Stimulated activated CD8-positive, alpha-beta memory T cell treated with anti-CD3 and anti-CD28 coated beads, Interleukin-15, amount 100 ng/mL, for 4 hours (primary cell): ENCODE measurements around the gene CFDP1.

ENCODE experiments used
- DNase-seq, 2 donors: peaks; one replicate each; pipeline ENCODE4 v3.0.0-alpha.2; 2020; ENCODE audit warnings: low read depth in 2 of 2

CFDP1 gene

DNA sequence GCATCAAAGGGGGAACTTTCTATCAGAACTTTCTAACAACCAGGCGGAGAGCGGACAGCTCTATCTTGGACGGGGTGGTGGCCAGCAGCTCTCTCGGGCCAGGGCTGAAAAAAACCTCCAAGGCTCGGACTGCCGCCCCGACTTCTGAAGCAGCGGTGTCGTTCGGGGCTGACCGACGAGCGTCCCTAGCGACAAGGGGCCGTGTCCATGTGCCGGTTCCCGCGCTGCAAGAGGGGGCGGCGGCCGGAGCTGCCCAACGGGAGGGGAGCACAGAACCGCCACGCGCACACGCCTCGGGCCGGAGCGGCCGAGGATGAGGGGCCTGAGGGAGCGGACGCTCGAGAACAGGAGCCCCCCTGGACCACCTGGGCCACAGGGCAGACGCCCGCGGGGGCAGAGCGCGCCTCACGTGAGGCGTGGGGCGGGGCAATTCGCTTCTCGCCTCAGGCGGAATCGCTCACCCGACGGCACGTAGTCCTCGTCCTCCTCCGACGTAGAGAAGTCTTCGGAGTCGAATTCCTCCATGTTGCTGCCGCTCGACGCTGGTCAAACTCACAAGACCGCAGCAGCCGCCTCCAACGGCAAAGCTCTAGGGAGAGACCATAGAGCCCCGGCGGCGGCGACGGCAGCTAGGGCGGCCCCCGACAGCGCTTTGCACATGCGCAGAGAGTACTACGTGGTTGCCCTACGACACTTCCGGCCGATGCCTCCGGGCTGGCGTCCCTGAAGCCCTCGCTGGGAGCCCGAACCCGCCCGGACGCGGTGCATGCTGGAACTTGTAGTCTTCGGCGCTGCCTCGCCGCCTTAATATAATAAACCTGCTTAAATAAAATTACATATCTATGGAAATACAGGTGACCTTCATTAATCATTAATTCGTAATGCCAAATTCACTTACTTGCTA lies at the start of gene CFDP1:
CFDP1 (minus strand) TSS at position 676 of the 904 bp plus-strand sequence; CDS start at position 525, 151 bp downstream.
- peak; percentile 86 to 94 for DNase-seq

DNA sequence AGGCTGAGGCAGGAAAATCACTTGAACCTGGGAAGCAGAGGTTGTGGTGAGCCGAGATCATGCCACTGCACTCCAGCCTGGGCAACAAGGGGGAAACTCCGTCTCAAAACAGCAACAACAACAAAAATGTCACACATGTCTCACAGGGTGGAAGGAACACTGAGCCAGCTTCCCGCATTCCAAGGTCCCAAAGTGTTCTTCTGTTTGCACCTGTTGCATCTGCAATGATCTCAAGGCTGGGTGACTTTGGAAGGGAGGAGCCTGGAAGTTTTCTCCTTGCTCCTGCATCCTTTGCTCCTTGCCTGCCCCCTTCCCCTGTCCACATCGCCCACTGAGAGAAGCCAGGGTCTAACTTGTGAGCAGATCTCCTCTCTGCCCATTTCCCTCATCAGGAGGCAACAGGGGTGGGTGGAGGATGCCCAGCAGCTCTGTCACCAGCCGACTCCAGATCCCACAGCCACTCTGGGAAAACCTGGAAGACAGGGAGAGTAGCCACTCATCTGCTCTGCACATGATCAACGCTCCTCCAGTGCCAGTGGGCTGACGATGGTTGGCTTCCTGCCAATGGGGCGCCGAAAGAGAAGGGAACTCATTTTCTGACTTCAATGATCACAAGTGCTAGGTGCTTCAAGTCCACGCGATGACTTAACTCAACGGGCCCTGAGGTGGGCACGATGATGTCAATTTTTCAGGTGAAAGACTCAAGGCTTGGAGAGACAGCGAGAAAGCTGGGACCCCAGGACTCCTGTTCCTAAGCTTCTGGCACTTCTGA lies 49.3 kb upstream of the CFDP1 start:
- DNase-seq = no peak

DNA sequence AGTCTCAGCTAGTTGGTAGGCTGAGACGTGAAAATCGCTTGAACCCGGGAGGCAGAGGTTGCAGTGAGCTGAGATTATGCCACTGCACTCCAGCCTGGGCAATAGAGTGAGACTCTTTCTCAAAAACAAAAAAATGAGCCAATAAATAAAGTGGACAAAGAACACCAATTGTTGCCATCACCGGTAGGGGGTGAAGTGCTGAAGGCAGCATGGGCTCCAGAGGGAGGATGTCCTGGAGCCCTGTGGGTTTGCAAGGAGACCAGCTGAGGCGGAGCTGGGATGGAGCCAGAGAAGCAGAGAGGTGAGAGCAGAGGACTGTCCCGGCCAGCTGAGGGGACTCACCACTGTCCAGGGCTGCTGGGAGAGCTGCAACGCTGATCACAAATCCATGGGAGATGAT lies 48.2 kb upstream of the CFDP1 start:
- no peak for DNase-seq

DNA sequence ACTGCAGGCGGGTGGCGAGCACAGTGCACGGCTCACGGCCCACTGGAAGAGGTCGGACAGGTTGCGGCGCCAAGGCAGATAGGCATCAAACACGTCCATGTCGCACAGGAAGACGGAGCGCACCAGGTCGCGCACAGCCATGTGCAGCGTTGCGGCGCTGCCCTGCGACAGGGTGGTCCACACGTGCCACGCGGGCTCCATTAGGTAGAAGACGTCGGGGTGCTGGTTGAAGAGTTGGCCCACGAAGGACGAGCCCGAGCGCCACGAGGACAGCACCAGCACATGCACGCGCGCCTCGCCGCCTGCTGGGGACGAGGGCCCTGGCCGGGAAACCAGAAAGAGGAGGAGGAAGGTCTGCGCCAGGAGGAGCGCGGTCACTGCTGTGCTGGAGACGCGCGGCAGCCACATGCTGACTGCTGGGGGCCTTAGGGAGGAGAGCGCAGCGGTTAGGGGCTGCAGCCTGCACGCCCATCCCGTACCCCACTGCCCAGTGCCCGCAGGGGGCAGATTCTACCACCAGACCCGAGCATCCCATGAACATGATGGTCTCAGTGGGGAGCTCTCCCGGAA lies 46.2 kb upstream of the CFDP1 start:
- no peak for DNase-seq

DNA sequence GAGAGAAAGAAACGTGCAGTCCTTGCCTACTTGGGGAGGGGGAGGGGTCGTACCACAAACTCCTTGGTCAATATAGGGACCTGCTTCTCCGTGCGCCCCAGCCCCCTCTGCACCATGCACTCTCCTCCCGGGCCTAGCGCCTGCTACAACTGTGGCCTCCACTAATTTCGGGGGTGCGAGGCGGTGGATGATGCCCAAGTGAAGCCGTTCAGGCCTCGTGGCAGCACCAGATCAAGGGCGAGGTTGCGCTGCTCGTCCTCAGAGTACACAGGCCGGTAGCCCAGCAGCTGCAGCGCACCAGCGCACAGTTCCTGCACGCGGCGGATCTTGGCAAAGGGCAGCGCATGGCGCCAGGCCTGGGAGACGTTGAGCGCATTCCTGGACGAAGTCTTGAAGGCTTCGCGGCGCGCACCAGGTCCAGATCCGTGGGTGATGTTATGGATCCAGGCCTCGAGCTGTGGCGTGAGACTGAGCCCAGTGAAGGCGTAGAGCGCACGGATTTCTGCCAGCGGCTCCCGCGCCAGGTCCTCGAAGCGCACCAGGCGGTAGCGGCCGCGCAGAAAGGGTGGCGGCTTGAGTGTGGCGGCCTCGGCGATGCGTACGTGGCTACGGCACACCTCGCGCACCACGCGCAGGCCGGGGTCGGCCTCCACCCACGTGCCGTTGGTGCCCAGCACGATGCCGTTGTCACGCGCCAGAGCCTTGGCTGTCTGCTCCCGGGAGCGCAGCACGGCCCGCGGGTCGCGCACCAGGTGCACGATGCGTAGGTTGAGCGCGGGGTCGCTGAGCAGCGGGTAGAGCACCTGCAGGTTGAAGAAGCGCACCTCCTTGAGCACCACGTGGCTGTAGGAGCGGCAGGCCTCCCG lies 45.4 kb upstream of the CFDP1 start:
- DNase-seq = no peak

DNA sequence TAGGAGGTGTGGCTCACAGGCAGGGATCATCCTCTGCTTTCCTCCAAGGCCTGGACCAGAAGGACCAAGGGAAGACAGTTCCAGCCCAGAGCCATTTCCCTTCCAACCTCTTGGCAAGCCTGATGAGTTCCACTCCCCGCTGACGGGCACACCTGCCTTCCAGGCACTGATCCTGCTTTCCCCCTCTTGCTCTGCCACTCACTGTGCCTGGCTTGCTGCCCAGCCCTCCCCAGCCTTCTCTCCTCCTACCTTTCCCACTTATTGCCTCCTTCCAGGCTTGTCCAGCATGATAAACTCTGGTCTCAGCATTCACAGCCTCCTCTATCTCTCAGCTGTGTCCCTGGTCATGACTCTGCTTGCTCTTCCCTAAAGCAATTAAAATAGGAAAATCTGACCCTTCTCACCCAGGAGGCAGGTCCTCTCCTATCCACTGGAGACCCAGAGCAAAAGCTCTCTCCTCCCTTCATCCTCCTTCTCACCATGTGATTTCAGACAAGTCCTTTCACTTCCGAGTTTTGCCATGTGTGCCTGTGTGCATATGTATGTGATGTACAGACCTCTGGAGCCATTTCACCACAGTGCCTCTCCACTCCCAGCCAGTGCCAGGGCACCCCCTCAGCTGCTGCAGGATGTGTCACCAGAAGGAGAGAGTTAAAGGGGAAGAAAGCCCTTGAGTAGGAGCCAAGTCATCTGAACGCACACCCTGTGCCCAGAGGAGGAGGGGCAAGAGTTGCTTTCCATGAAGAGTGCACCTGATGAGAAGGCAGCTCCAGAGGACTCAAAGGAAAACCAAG lies 44.6 kb upstream of the CFDP1 start:
- no peak for DNase-seq

DNA sequence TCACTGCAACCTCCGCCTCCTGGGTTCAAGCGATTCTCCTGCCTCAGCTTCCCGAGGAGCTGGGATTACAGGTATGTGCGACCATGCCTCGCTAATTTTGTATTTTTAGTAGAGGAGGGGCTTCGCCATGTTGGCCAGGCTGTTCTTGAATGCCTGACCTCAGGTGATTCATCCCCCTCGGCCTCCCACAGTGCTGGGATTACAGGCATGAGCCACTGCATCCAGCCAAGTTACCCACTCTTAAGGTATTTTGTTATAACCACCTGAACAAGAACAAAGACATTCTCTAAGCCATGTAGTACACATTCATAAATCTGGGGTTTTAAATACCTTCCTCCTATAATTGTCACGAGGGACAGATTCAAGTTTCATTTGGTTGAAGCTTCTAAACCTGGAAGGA lies 43.5 kb upstream of the CFDP1 start:
- DNase-seq = no peak

DNA sequence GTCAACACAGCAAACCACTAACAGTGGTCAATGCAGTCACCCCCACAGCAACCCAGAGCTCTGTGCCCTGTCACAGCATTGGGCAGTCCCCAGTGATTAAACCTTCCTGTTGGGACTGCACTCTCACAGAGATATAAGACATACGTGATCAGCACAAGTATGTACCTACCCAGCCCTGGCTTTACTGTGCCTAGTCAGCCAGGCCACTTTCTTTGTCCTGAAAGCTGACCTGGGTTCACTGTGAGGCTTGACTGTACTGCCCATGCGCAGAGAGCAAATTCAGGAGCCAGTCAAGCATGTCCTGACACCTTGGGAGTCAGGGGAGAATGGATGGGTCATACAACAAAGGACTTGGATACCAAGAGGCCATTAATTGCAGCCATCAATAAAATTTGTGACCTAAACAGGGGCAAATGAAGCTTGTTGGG lies 42.1 kb upstream of the CFDP1 start:
- DNase-seq = no peak

DNA sequence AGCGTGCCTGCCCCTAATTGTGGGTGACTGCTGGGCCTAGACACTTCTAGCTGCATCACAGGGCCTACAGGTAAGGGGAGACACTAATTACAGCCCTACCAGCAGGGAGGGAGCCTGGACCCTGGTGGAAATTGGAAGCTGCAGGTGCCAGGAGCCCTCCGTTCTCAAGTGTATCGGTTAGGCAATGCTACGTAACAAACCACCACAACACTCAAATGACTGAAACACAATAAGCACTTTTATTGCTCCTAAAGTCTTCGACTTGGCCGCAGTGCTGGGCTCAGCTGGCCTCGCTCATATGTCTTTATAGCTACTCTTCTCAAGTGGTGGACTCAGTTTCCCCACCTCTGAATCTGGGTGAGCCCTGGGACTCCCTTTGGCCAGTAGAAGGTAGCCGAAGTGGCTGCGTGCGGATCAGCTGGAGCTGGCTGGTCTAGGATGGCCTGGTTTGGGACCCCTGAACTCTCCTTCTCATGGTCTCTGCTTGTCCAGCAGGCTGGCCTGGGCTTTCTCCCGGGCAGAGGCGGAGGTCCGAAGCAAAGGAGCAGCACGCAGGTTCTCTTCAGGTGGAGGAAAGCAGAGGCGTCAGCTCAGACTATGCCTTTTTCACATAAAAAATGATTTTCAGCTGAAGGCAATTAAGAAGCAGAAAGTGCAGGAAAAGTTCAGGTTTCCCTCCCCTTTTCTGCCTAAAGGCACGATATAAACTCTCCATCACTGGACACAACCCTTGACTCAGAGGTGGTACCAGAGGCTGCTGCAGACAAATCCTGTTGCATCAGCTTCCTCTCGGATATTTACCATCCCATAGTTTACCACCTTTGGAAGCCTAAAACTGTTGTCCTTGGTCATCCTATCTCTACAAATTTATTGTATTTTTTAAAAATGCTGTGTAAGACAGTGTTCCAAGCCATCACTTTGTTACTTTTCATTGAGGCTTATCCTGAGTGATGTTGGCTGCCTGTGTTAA lies 39.9 kb upstream of the CFDP1 start:
- DNase-seq = no peak

DNA sequence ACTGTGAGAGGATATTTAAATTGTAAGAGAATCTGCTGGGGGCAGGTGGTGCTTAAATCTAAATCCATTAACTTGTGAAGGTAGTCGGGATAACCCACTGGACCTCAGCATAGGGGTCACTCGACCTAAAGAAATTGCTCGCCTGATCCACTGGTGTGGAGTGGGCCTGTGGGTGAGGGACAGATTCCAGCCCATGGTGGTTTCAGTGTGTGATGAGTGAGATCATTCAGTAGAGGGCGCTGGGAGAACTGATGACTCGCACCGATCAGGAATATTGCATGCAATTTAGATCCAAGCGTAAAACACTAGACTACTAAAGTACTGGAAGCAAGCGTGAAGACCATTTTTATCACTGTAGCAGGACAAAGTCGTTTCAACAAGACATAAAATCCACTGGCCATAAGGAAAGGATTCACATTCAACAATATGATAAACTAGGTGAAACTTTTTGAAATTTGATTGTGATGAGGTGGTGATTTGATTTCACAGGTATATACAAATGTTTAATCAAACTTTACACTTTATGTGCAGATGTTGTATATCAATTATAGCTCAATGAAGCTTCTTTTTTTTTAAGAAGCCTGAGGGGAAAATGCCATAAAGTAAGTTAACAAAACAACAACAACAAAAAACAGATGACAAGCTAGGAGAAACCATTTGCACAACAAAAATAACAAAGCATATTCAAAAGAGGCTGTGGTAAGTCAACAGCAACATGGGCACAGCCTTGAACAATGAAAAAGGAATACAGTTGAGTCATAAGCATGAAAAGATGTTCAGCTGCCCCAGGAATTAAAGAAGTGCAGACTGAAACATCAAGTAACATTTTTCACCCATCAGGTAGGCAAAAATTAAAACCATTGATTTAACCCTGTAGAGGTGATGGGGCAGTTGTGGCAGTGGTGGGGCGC lies 38.7 kb upstream of the CFDP1 start:
- peak in 1 of 2 donors; percentile 10 for DNase-seq

DNA sequence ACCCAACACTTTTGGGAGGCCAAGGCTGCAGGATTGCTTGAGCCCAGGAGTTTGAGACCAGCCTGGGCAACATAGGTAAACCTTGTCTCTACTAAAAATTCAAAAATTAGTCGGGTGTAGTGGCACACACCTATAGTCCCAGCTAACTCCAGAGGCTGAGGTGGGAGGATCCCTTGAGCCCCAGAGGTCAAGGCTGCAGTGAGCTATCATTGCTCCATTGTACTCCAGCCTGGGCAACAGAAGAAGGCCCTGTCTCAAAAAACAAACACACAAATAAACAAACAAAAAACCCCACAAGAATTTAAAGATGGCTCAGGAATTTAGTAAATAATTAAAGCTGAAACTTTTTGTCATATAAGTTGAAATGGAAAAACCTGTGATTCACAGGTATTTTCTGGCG lies 33.5 kb upstream of the CFDP1 start:
- no peak for DNase-seq

DNA sequence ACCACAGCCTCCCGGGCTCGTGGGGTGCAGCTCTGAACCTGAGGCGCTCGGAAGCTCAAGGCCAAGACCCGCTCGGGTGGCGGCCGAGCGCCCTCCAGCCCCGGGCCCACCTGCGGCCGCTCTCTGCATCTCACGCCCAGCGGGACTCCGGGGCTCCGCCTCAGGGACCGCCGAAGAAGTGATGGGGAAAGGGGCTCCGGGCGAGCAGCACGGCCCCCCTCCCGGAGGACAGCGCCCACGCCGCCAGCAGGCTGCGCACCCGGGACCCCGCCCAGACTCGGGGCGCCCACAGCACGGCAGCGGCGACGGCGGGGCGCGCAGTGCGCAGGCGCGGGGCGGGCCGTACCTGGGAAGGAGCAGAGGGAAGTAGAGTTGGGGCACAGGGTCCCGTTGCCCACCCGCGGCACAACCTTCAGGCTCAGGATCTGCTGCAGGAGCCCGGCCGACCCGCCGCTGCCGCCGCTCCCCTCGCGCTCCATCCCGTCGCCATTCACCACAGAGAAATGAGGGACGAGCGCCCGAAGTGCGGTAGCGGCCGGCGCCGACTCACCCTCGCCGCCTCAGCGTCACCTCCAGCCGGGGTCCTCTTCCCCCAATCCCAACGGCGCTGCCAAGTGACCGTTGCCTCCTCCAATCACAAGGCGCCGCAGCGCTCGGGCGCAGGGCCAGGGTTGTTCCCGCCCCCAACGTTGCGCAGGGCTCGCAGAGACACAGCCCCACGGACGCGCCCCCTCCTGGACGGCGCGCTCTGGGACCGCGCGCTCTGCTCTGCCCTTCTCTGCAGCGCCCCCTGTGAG lies 31.0 kb upstream of the CFDP1 start, which contains the start of gene TMEM170A:
TMEM170A (minus strand) TSS at position 568 of the 797 bp plus-strand sequence; CDS start at position 479, 89 bp downstream.
- peak; percentile 95 to 96 for DNase-seq

DNA sequence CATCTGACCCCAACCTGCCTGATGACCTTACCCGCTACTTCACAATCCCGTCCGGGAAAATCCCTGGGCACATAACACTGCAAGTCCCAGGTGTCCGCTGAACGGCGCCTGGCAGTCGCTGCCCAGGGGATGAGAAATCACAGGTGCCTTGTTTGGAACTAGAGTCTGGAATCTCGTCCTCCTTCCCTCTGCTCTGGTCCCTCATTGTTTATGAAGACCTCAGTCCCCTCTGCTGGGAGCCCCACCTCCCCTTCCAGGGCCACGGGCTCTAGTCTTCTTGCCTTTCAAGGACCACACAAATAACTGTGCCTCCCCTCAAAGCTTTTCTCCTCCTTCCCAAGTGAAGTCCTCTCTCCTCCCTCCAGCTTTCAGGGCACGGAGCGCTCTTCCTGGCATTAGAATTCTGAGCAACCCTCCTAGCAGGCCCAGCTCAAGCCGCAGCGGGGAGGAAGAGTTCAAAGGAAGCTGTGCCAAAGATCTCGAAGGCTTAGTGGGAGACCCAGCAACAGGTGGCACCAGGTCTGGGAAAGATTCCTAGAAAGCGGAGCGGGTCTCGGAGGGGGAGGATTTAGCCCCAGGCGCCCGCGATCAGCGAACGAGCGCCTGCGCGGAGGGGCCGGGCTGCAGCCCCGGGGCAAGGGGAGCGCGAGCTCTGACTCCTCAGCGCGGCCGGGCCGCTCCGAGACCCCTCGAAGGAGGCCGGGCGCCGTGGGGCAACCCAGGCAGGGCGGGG lies 30.3 kb upstream of the CFDP1 start:
- DNase-seq = peak in 1 of 2 donors; percentile 9

DNA sequence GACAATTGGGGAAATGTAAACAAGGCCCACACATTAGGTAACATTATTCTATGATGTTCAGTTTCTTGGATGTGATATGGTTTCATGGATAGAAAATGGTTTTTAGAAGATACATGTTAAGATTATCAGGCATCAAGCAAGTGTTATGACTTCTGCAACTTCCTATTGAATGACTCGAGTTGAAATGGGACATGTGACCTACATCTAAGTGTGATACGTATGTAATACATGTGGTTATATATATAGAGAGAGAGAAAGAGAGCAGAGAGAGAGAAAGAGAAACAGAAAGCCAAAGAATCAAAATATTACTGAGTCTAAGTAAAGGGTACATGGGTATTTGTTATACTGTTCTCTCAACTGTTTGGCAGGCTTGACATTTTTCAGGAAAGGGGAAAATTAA lies 29.5 kb upstream of the CFDP1 start:
- DNase-seq = no peak

DNA sequence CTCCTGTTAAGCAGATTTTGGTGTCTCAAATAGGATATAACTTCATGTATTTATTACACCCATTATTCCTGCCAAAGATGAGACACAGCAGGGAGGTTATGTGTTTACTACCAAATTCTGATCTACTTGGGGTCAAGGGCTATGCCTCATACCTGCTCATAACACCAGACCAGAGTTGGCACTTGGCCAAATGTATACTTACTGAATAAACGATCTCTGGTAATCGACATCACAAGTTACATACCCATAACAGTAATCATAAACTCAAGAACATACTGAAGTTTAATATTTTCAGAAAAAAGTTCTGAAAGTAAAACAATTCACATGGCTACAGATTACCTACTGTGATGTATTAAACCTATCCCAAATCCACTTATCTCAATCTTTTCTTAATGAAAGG lies 28.3 kb upstream of the CFDP1 start:
- no peak for DNase-seq

DNA sequence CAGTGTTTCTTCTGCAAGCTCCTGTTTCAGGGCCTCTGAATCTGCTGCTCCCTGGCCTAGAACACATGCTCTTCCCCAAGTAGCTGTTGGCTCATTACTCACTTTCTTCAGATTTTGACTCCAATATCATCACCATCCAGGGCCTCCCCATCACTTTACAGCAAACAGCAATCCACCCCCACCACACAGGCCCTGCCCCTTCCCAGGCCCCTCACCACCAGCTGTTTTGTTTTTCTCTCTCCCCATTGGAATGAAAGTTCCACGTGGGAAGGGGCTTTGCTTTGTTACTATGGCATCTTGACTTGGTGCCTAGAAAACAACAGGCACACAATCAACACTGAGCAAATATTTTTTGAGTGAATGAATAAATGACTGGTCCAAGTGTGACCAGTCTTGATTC lies 27.1 kb upstream of the CFDP1 start:
- no peak for DNase-seq

DNA sequence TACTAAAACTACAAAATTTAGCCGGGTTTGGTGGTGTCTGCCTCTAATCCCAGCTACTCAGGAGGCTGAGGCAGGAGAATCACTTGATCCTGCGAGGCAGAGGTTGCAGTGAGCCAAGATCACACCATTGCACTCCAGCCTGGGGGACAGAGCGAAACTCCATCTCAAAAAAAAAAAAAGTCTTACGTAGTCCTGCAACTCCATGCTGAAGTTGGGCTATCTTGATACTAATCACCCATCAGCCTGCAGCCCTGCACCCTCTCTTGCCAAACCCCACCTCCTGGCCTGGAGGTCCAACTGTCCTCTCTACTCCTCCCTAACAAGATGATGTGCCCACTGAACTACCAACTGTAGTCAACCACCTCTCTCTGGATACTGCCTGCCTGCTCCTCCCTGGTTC lies 26.4 kb upstream of the CFDP1 start:
- no peak for DNase-seq
